ENCODE results near the gene ALG12. TPM values are rescaled to one million over a fixed set of nuclear protein-coding genes. Genes with fewer than 3 reads are reported as not detected.
A peak's percentile ranks its signal among the peaks of the same experiment; 100 is the strongest.

The ALG12 gene
- total RNA-seq, 2 donors from 2014 or later: 19.7 to 26.2 TPM

GRCh38 chr22:49879871-49880270, 38.4 kb downstream of the ALG12 start:
- Histone ChIP-seq H3K4me3 (ENCODE audit: low read length) (no peak overlapping the region), H3K27ac (ENCODE audit: low read depth, low read length) (no peak overlapping the region), H3K36me3 (ENCODE audit: control insufficient read depth, insufficient read depth, low read length) (peaks cover 43% of the 10 kb centered on the region), H3K27me3 (ENCODE audit: control insufficient read depth, insufficient read depth, low read length, poor library complexity, severe bottlenecking) (no peaks in the 10 kb centered on the region), H3K9ac (ENCODE audit: extremely low read depth, low read length, poor library complexity, severe bottlenecking) (no peak overlapping the region), H3K4me1 (ENCODE audit: control insufficient read depth, insufficient read depth, low read length) (no peaks in the 10 kb centered on the region), H3K9me3 (ENCODE audit: control insufficient read depth, low read length) (peaks cover 7% of the 10 kb centered on the region)
- Mint-ChIP-seq H3K9me3 (peaks cover 17% of the 10 kb centered on the region), H3K4me1 (no peaks in the 10 kb centered on the region), H3K36me3 (ENCODE audit: low read depth) (peaks cover 54% of the 10 kb centered on the region), H3K4me3 (no peak overlapping the region), H3K27ac (peak overlapping the region; percentile 15), H3K27me3 (ENCODE audit: insufficient read depth) (no peaks in the 10 kb centered on the region)
- WGBS, 2 experiments (ENCODE audit: insufficient coverage in 1 of 2, insufficient read length in 1 of 2): 95 to 96% methylated on average over 6 to 9 of the region's 9 CpGs
- no peak for DNase-seq
- TF ChIP-seq CTCF (conservative IDR thresholded peaks at IDR 0.05): no peak

GRCh38 chr22:49878206-49878605, 40.0 kb downstream of the ALG12 start:
- H3K9ac ChIP-seq (ENCODE audit: extremely low read depth, low read length, poor library complexity, severe bottlenecking): no peak overlapping the region
- Mint-ChIP-seq H3K27ac (no peak overlapping the region), H3K4me1 (no peaks in the 10 kb centered on the region), H3K36me3 (ENCODE audit: low read depth) (peaks cover 48% of the 10 kb centered on the region), H3K4me3 (no peak overlapping the region), H3K27me3 (ENCODE audit: insufficient read depth) (no peaks in the 10 kb centered on the region), H3K9me3 (peaks cover 18% of the 10 kb centered on the region)
- H3K27me3 ChIP-seq (ENCODE audit: control insufficient read depth, insufficient read depth, low read length, poor library complexity, severe bottlenecking): no peaks in the 10 kb centered on the region
- H3K4me3 ChIP-seq (ENCODE audit: low read length): no peak overlapping the region
- DNase-seq: no peak
- H3K4me1 ChIP-seq (ENCODE audit: control insufficient read depth, insufficient read depth, low read length): no peaks in the 10 kb centered on the region
- H3K9me3 ChIP-seq (ENCODE audit: control insufficient read depth, low read length): peaks cover 7% of the 10 kb centered on the region
- peaks cover 29% of the 10 kb centered on the region for H3K36me3 ChIP-seq (ENCODE audit: control insufficient read depth, insufficient read depth, low read length)
- H3K27ac ChIP-seq (ENCODE audit: low read depth, low read length): no peak overlapping the region
- WGBS, 2 experiments (ENCODE audit: insufficient coverage in 1 of 2, insufficient read length in 1 of 2): 95 to 96% methylated on average over 7 to 8 of the region's 8 CpGs
- no peak for TF ChIP-seq CTCF (conservative IDR thresholded peaks at IDR 0.05)

GRCh38 chr22:49877642-49878041, 40.6 kb downstream of the ALG12 start:
- 94 to 100% methylated on average over 2 to 7 of the region's 7 CpGs for WGBS, 2 experiments (ENCODE audit: insufficient coverage in 1 of 2, insufficient read length in 1 of 2)
- H3K27me3 ChIP-seq (ENCODE audit: control insufficient read depth, insufficient read depth, low read length, poor library complexity, severe bottlenecking): no peaks in the 10 kb centered on the region
- H3K9me3 ChIP-seq (ENCODE audit: control insufficient read depth, low read length): peaks cover 7% of the 10 kb centered on the region
- Mint-ChIP-seq H3K4me3 (no peak overlapping the region), H3K27me3 (ENCODE audit: insufficient read depth) (no peaks in the 10 kb centered on the region), H3K9me3 (peaks cover 18% of the 10 kb centered on the region), H3K4me1 (no peaks in the 10 kb centered on the region), H3K36me3 (ENCODE audit: low read depth) (peaks cover 45% of the 10 kb centered on the region), H3K27ac (no peak overlapping the region)
- no peak for TF ChIP-seq CTCF (conservative IDR thresholded peaks at IDR 0.05)
- H3K4me3 ChIP-seq (ENCODE audit: low read length): no peak overlapping the region
- no peak overlapping the region for H3K9ac ChIP-seq (ENCODE audit: extremely low read depth, low read length, poor library complexity, severe bottlenecking)
- no peak overlapping the region for H3K27ac ChIP-seq (ENCODE audit: low read depth, low read length)
- H3K36me3 ChIP-seq (ENCODE audit: control insufficient read depth, insufficient read depth, low read length): peaks cover 27% of the 10 kb centered on the region
- no peaks in the 10 kb centered on the region for H3K4me1 ChIP-seq (ENCODE audit: control insufficient read depth, insufficient read depth, low read length)
- no peak for DNase-seq

Data from endodermal cell (in vitro differentiated cells).